ENCODE results near the gene PSAPL1.

The PSAPL1 gene

GRCh38 chr4:7430965-7431695 lies 3.6 kb downstream of the PSAPL1 start:
- no peak for DNase-seq

DNA sequence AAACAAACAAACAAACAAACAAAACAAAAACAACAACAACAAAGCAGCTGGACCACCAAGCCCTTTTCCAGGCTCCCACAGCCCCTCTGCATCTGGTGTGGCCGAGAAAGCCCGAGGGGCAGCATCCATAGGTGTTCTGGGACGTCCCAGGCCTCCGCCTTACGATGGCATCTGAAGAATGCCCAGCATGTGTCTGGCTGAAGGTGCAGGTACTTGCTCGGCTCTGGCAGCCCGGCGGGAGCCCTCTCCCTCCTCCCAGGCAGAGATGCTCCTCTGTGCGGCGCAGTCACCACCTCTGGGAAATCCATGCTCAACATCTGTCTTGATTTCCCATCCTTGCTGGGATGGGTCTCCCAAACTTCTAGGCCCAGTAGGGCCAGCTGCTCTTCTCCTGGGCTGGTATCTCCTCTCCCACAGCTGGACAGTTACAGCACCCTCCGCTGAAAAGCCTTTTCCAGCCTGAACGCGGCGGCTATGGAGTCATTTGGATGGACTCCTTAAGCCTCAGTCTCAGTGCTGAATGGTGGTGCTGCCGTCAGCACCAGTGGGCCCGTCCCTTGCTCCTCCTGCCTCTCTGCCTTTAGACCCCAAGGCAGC lies 4.3 kb downstream of the PSAPL1 start:
- DNase-seq: no peak

GRCh38 chr4:7429601-7430078 lies 5.1 kb downstream of the PSAPL1 start:
- no peak for DNase-seq

GRCh38 chr4:7429069-7429416 lies 5.7 kb downstream of the PSAPL1 start:
- DNase-seq: no peak

DNA sequence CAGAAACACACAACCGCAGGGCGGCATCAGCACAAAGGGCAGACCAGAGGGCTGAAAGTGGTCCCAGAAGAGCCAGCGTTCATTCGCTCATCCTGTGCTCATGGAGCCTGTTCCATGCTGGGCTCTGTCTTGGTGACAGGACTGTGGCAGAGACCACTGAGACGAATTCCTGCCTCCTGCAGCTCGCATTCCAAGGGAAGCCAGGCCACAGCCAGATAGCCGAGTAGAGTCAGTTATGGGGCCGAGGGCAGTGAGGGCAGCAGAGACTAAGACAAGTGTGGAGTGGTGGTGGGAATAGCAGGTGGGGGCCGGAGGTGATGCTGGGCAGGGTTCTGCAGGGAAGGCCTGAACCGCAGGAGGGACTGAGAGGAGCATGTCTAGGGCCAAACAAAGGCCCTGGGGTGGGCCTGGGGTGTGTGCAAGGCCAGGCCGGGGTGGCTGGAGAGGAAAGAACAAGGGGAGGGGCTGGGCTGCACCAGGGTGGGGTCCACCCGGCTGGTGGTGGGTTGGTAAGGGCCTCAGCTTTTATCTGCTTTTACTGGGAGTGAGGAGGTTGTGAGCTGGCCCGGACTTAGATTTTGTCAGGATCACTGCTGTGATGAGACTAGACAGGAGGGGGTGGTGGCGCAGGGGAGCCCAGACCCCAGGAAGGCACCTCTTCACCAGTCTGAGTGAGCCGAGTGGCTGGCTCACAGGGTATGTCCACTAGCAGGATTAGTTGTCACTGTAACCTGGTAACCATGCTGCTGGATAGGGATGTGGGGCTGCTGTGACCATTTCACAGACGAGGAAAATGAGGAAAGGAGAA lies 6.3 kb downstream of the PSAPL1 start:
- no peak for DNase-seq

GRCh38 chr4:7427831-7428260 lies 6.9 kb downstream of the PSAPL1 start:
- no peak for DNase-seq

GRCh38 chr4:7427361-7427760 lies 7.4 kb downstream of the PSAPL1 start:
- no peak for DNase-seq

DNA sequence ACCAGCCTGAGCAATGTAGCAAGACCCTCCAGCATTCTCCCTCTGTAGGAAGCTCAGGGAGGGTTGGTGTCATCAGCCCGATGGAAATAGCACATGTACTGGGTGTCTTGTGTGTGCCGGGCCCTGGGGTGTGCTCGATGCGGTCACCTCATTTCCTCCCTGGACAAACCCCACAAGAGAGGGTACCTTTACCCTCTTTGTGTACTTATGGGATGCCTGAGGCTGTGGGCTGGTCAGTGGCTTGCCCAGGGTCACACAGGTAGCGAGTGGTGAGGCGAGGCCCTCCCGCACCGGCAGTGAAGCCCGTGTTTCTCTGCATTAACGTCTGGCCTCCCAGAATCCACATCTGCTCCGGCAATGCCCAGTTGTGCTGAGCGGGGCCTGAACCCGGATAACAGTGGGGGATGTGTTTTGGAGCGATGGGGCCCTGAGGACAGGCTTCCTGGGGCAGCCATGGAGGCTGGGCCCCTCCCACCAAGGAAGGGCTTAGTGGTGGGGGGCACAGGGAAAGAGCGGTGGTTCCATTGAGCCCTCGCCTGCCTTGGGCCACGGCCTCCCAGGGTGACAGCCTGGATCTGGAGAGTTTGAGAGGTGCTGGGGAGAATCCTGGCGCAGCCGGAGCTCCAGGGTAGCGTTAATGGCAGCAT lies 8.1 kb downstream of the PSAPL1 start:
- no peak for DNase-seq

DNA sequence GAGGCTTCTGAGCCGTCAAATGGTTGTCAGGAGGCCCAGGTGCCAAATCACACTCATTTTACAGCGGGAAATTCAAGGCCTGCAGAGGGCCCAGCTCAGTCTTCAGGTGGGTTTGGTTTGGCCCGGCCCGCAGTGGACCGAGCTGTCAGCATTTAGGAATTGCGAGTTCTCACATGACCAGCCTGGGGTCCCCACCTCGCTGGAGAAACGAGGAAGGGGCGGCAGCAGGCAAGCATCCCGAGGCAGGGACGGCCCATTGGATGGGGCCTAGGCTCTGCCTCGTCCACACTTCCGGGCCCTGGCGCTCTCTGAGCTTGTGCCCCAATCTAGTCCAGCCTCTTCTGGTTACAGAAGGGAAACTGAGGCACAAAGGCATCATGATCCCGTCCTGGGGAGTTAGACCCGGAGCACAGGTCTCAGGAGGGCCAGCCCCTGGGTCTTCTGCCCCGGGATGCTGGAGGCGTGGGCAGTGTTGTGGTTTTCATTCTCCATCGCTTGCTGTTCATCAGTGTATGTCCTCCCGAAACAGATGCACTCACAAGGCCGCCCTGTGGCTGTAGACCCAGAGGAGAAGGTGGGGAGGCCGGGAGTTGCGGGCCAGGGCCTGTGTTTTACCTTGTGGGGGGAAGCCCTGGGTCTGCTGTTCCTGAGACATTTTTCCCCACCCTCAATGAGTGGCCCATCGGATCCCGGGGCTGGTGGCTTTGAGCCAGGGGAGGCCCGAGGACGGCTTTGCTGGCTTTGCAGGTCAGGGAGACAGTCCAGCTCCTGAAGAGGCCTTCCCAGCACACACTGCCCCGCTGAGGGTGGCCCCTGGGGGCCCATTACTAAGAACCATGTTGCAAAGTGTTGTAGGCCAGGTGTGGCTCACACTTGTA lies 8.9 kb downstream of the PSAPL1 start:
- no peak for DNase-seq

- no peak for DNase-seq
Observed at GRCh38 chr4:7425124-7425523, 9.6 kb downstream of the PSAPL1 start.

GRCh38 chr4:7424553-7425111 lies 10.1 kb downstream of the PSAPL1 start:
- no peak for DNase-seq

- DNase-seq: no peak
Observed at GRCh38 chr4:7423801-7424552, 10.8 kb downstream of the PSAPL1 start.

GRCh38 chr4:7423391-7423790 lies 11.3 kb downstream of the PSAPL1 start:
- DNase-seq: no peak

- DNase-seq: no peak
Observed at GRCh38 chr4:7422898-7423180, 11.9 kb downstream of the PSAPL1 start.

DNA sequence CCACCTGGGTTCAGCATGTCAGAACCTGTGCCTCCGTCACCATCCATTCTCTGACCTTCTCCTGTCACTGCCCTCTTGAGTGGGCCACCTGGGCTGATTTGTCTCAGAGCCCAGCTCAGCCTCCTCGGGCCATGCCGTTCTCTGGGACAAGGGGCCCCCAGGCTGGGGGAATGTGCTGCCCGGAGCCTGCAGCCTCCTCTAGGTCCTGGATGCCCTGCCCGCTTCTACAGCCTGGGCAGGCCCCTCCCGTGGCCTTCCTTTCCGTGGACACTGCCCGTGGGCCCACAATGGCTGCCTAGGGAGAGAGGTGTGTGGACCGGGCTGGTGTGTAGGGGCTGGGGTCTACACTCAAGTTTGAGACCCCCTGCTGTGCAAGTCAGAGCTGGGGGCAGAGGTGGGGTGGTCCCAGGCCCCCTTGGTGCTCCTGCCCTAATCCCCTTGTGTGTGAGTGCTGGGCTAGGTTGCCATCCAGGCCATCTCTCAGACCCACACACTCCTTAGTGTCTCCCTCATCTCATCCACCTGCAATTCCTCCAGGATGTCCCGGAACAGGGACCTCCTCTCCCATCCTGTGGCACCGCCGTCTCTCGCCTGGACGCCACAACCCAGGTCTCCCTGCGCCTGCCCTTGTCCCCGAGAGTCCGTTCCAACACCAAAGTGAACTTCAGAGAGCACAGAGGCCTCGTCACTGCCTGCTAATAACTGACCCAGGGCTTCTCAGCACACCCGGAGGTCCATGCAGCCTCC lies 12.4 kb downstream of the PSAPL1 start:
- DNase-seq: no peak

- no peak for DNase-seq
Observed at GRCh38 chr4:7421356-7422150, 13.2 kb downstream of the PSAPL1 start.

DNA sequence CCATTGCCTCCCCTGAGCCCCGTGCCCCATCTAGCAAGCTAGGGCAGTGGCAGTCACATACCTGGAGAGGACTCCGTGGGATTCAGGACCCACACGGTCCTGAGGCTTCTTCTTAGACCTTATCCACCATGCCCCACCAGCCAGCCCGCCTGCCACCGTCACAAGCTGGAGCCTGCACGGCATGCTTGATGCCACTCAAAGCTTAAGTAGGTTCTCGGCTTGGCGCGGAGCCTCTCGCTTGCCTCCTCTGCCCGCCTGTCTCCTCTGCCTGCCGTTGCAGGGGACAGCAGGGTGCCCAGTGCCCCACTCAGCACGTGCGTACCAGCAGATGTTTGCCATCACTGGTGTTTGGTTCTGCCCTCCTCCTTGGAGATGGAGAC lies 14.1 kb downstream of the PSAPL1 start:
- no peak for DNase-seq

GRCh38 chr4:7419961-7420660 lies 14.6 kb downstream of the PSAPL1 start:
- DNase-seq: no peak

All from activated CD4-positive, alpha-beta T cell treated with anti-CD3 and anti-CD28 coated beads, Interleukin-2, amount 50 U/mL, for 1 hour (primary cell).